Measurements from ENCODE around the gene TMEM156.

GRCh38 chr4:39029752-39030694, 2.2 kb downstream of the TMEM156 start:
- TF ChIP-seq, protein P1, sequence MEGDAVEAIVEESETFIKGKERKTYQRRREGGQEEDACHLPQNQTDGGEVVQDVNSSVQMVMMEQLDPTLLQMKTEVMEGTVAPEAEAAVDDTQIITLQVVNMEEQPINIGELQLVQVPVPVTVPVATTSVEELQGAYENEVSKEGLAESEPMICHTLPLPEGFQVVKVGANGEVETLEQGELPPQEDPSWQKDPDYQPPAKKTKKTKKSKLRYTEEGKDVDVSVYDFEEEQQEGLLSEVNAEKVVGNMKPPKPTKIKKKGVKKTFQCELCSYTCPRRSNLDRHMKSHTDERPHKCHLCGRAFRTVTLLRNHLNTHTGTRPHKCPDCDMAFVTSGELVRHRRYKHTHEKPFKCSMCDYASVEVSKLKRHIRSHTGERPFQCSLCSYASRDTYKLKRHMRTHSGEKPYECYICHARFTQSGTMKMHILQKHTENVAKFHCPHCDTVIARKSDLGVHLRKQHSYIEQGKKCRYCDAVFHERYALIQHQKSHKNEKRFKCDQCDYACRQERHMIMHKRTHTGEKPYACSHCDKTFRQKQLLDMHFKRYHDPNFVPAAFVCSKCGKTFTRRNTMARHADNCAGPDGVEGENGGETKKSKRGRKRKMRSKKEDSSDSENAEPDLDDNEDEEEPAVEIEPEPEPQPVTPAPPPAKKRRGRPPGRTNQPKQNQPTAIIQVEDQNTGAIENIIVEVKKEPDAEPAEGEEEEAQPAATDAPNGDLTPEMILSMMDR (IDR thresholded peaks at IDR 0.05 in 8 of 11, conservative IDR thresholded peaks at IDR 0.05 in 3 of 11), result no peak
- TF ChIP-seq POLR2AphosphoS5 (IDR thresholded peaks at IDR 0.05) (no peak), POLR2A (IDR thresholded peaks at IDR 0.05) (no peak)

All from spleen (tissue), 7 donors.